ENCODE measurements around the gene FILIP1L. TPM values are rescaled to one million over a fixed set of nuclear protein-coding genes. Genes with fewer than 3 reads are reported as not detected.
A peak's percentile ranks its signal among the peaks of the same experiment; 100 is the strongest.

Gene FILIP1L
- polyA plus RNA-seq, 1 experiment = 31.2 TPM

DNA sequence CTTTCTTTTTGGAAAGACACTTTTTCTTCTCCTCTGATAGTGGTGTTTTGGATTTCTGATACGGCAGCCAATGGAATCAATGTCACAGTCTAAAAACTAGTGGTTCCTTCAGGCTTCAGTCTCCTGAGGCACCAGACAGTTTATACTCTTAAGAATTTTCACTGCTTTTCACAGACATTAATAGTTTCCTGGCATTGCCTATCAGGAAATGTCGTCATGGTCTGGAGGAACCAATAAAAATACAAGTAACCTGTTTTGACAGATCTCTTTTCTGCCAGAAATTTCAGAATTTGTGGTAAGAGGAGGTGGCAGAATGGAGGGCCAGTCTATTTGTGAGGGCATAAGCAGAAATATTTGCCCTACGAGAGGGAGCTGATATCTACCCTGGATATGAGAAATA lies 44.8 kb downstream of the FILIP1L start:
- ChIA-PET POLR2A (no interaction called here), CTCF (interaction anchor here (0.7 to 5.6 kb wide), 20 partner anchors 9 to 265 kb away, joined by 3 to 38 read pairs (median 4); no protein-coding TSS in a partner anchor)
- H3K4me3 ChIP-seq (ENCODE audit: low read depth, low read length) = no peak overlapping the region
- no peaks in the 10 kb centered on the region for H3K36me3 ChIP-seq (ENCODE audit: control insufficient read depth, insufficient read depth, low read length)
- H3K27me3 ChIP-seq (ENCODE audit: control insufficient read depth, insufficient read depth, low read length) = no peaks in the 10 kb centered on the region
- TF ChIP-seq, protein P1, sequence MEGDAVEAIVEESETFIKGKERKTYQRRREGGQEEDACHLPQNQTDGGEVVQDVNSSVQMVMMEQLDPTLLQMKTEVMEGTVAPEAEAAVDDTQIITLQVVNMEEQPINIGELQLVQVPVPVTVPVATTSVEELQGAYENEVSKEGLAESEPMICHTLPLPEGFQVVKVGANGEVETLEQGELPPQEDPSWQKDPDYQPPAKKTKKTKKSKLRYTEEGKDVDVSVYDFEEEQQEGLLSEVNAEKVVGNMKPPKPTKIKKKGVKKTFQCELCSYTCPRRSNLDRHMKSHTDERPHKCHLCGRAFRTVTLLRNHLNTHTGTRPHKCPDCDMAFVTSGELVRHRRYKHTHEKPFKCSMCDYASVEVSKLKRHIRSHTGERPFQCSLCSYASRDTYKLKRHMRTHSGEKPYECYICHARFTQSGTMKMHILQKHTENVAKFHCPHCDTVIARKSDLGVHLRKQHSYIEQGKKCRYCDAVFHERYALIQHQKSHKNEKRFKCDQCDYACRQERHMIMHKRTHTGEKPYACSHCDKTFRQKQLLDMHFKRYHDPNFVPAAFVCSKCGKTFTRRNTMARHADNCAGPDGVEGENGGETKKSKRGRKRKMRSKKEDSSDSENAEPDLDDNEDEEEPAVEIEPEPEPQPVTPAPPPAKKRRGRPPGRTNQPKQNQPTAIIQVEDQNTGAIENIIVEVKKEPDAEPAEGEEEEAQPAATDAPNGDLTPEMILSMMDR (IDR thresholded peaks at IDR 0.05; ENCODE audit: insufficient read depth, low read depth, low read length) = no peak
- no peak for DNase-seq (ENCODE audit: low read depth)

DNA sequence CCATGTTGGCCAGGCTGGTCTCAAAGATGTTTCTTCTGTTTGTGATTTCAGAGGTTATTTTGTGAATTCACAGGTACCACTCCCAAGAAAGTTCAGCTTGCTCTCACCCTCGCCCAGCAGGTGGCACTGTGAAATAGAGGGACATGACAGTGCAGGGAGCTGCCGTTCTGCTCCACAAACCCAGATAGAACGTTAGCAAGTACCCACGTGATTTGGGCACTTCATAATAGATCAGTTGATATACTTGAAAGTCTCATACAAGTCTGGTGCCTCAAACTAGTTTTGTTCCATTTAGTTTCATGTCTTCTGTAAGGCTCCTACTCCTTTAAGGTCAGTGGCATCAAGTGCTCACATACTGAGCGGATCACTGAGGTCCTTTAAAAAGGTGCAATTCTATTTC lies 45.5 kb downstream of the FILIP1L start:
- no peak overlapping the region for H3K4me3 ChIP-seq (ENCODE audit: low read depth, low read length)
- no peaks in the 10 kb centered on the region for H3K36me3 ChIP-seq (ENCODE audit: control insufficient read depth, insufficient read depth, low read length)
- ChIA-PET CTCF (interaction anchor here (0.7 to 5.6 kb wide), 25 partner anchors 11 to 264 kb away, joined by 3 to 38 read pairs (median 3); partner anchors contain the start of gene CMSS1), POLR2A (no interaction called here)
- DNase-seq (ENCODE audit: low read depth) = no peak
- no peaks in the 10 kb centered on the region for H3K27me3 ChIP-seq (ENCODE audit: control insufficient read depth, insufficient read depth, low read length)
- TF ChIP-seq, protein P1 (IDR thresholded peaks at IDR 0.05; ENCODE audit: insufficient read depth, low read depth, low read length) = peak; percentile 76

DNA sequence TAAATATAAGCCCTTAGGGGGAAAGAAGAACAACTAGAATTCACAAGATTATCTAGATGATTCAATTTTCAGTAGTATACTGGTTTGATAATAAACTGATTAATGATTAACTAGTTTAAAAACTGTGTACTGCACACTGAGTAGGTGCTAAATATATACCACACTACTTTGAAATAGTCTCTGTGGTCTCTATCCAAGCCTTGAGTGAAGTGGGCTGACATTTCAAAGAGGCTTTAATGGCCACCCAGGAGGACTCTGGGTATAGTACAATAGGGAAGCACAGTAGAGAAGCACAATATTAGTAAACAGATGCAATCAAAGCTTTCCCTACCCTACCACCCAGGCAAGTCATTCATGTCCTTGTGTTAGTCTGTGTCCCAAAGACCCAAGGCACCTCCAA lies 46.7 kb downstream of the FILIP1L start:
- TF ChIP-seq, protein P1 (IDR thresholded peaks at IDR 0.05; ENCODE audit: insufficient read depth, low read depth, low read length) = no peak
- no peak for DNase-seq (ENCODE audit: low read depth)
- no peaks in the 10 kb centered on the region for H3K36me3 ChIP-seq (ENCODE audit: control insufficient read depth, insufficient read depth, low read length)
- no peak overlapping the region for H3K4me3 ChIP-seq (ENCODE audit: low read depth, low read length)
- H3K27me3 ChIP-seq (ENCODE audit: control insufficient read depth, insufficient read depth, low read length) = no peaks in the 10 kb centered on the region
- CTCF ChIA-PET = interaction anchor here (0.8 to 5.6 kb wide), 6 partner anchors 10 to 224 kb away, joined by 3 to 38 read pairs (median 8); no protein-coding TSS in a partner anchor
- POLR2A ChIA-PET = no interaction called here

DNA sequence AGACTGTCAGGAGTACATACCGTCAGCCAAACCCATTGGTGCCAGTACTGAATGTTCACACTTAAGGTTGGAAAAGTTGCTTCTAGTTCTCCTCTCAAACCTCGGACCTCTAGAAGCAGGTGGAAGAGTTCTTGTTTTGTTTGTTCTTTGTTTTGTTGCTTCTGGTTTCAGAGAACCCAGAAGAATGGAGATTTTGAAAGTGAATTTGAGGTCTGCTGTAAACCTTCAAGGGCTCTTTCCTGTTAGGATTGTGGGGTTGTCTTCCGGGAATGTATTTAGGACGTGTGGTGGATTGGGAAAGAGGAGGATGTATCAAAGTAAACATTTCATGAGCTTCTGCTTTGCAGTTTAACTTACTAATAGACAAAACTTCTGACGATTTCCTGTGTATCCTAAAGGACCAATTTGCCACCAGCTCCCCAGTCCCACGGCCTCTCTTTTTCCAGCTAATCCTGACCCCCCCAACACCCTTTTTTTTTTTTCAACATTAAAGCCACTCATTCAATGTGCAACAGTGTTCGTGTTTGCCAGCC lies 50.3 kb downstream of the FILIP1L start:
- ChIA-PET POLR2A (interaction anchor here (0.6 to 0.7 kb wide), 3 partner anchors 16 to 190 kb away, joined by 6 to 10 read pairs (median 10); no protein-coding TSS in a partner anchor), CTCF (interaction anchor here (1.0 to 1.8 kb wide), 3 partner anchors 18 to 193 kb away, joined by 3 to 7 read pairs (median 3); no protein-coding TSS in a partner anchor)
- no peak for DNase-seq (ENCODE audit: low read depth)
- TF ChIP-seq, protein P1 (IDR thresholded peaks at IDR 0.05; ENCODE audit: insufficient read depth, low read depth, low read length) = no peak
- Histone ChIP-seq H3K36me3 (ENCODE audit: control insufficient read depth, insufficient read depth, low read length) (no peaks in the 10 kb centered on the region), H3K4me3 (ENCODE audit: low read depth, low read length) (no peak overlapping the region), H3K27me3 (ENCODE audit: control insufficient read depth, insufficient read depth, low read length) (no peaks in the 10 kb centered on the region)

DNA sequence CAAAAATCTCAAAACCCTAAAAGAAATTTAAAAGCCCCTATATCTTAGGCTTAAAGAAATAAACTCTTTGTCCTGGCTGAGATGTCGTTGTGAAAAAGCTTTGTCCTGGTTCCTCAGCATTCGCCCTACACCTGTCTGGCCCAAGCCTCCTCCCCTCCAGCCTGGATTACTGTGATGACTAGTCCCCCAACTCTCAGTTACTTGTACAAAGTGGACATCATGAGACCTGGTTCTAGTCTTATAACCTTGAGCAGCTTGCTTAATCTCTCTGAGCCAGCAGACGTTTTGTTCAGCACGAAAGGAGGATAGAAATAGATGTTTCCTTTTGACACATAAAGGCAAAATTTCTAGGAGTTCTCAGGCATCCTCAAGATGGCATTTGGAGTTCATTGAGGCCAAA lies 51.6 kb downstream of the FILIP1L start:
- DNase-seq (ENCODE audit: low read depth) = no peak
- ChIA-PET POLR2A (no interaction called here), CTCF (no interaction called here)
- Histone ChIP-seq H3K27me3 (ENCODE audit: control insufficient read depth, insufficient read depth, low read length) (no peaks in the 10 kb centered on the region), H3K4me3 (ENCODE audit: low read depth, low read length) (no peak overlapping the region), H3K36me3 (ENCODE audit: control insufficient read depth, insufficient read depth, low read length) (no peaks in the 10 kb centered on the region)
- TF ChIP-seq, protein P1 (IDR thresholded peaks at IDR 0.05; ENCODE audit: insufficient read depth, low read depth, low read length) = no peak
